Heart left ventricle (tissue), 16 donors: ENCODE data around the gene ACP2. TPM values are rescaled to one million over a fixed set of nuclear protein-coding genes. Genes with fewer than 3 reads are reported as not detected.

ENCODE experiments used
- ATAC-seq, 4 donors: fragments of 200-7000 bp; cut with Tn5 transposase; one replicate each; pipeline ENCODE4 v1.9.1; 2020 to 2022; ENCODE audit warnings: moderate library complexity in 4 of 4, mild to moderate bottlenecking in 3 of 4, moderate number of reproducible peaks in 1 of 4
- DNase-seq, 5 donors: peaks; one replicate each; pipeline ENCODE4 v3.0.0-alpha.2; 2020
- H3K27ac ChIP-seq, 12 donors: fragments of 200-600 bp; sonication (generic) in 4 of 12; one replicate each; pipeline versions ENCODE4 v1.5.0 to v1.8.0; 2016 to 2022; ENCODE audit warnings: mild to moderate bottlenecking in 2 of 12
- H3K27me3 ChIP-seq, 9 donors: fragments of 200-600 bp; sonication (generic) in 2 of 9; one replicate each; pipeline versions ENCODE4 v1.5.1 to v1.8.0; 2016 to 2022; ENCODE audit warnings: mild to moderate bottlenecking in 3 of 9
- H3K36me3 ChIP-seq, 9 donors: fragments of 200-600 bp; sonication (generic) in 2 of 9; one replicate each; pipeline versions ENCODE4 v1.5.0 to v1.8.0; 2018 to 2022; ENCODE audit warnings: mild to moderate bottlenecking in 2 of 9
- H3K4me1 ChIP-seq, 12 donors: fragments of 200-600 bp; sonication (generic) in 4 of 12; one replicate each; pipeline versions ENCODE4 v1.5.0 to v1.8.0; 2016 to 2022; ENCODE audit warnings: mild to moderate bottlenecking in 3 of 12
- H3K4me3 ChIP-seq, 12 donors: fragments of 200-600 bp; sonication (generic) in 4 of 12; one replicate each; pipeline versions ENCODE4 v1.5.0 to v1.8.0; 2017 to 2022; ENCODE audit warnings: mild to moderate bottlenecking in 9 of 12, moderate library complexity in 4 of 12
- H3K9me3 ChIP-seq, 12 donors: fragments of 200-600 bp; sonication (generic) in 4 of 12; one replicate each; pipeline versions ENCODE4 v1.5.0 to v1.8.0; 2016 to 2022; ENCODE audit warnings: mild to moderate bottlenecking in 1 of 12
- POLR2A ChIP-seq, 2 donors: fragments of 450-650 bp; IDR thresholded peaks; one replicate each; pipeline ENCODE4 v1.6.1; 2017; ENCODE audit warnings: antibody characterized with exemption in 2 of 2, mild to moderate bottlenecking in 2 of 2, moderate library complexity in 2 of 2
- WGBS, 4 donors: extraction: QIAGEN DNeasy Blood & Tissue Kit in 2 of 4; methylation state at CpG; one replicate each; pipeline versions ENCODE4 v1.1.5 to v1.1.7; 2013 to 2018; 5-methylcytosine and 5-hydroxymethylcytosine counted together
- intact Hi-C, 10 donors: fragments of 100-400 bp; cut with DNase I; formaldehyde crosslinking; loops; one replicate each; pipeline versions ENCODE4 v1.11.1 to v1.14.2; 2022
- long read RNA-seq, 3 donors: library from polyadenylated mRNA; unstranded; transcript quantifications; one replicate each; pipeline ENCODE4 v2.0.0, GENCODE V29; 2020 to 2021
- polyA plus RNA-seq, 2 donors: library from polyadenylated mRNA; stranded (reverse); fragments of 200-250 nt; gene quantifications; one replicate each; pipeline ENCODE4 v1.2.3, GENCODE V29; 2013
- total RNA-seq, 9 donors: library from RNA; depleted of rRNA in 2 of 9; stranded (reverse); fragments of >200 nt in 2 of 9; fragmentation: NEBNext Ultra II Directional in 3 of 9; extraction: Animal tissue kit (Norgen Biotek cat#: 25700) in 3 of 9; gene quantifications; one replicate each; pipeline versions ENCODE4 v1.1.0 to v1.2.4, GENCODE V29; 2016 to 2023
- TF ChIP-seq, protein P1 (sequence below), 12 donors: fragments of 200-600 bp; sonication (generic) in 4 of 12; IDR thresholded peaks; one replicate each; pipeline versions ENCODE4 v1.5.0 to v1.8.0; 2018 to 2022; ENCODE audit warnings: antibody characterized with exemption in 12 of 12, mild to moderate bottlenecking in 5 of 12
- donor health status: ischemic (EF 13 %, LVEDD 7.1; RV severe dilation, severe dysfunction).
- donor health status: healthy with polysubstance abuse.
- donor health status: DM: no; HTN: yes; CAD: no.
- donor health status: DM: no; HTN: no; CAD: no.
- donor health status: ischemic (EF 25% LVEDD 6.9; RV normal size, moderate dysfunction).
- donor health status: ischemic (EF 25% LVEDD 5.7; RV mildly dilated, moderate dysfunction).
- donor health status: healthy.
- donor health status: DM: yes; HTN: yes; CAD: no.
- donor health status: ischemic (EF 35%, LVEDD 5.7; RV mildly dilated, moderate dysfunction).
- donor health status: nonischemic (EF 11% LVEDD 7.7; RV severe dilation, severe dysfunction).
- donor health status: DM: yes; HTN: yes; CAD: no.
- donor health status: PGD.
- donor health status: ischemic (EF 29% LVEDD 5.4; RV normal size, mild dysfunction).
- donor health status: nonischemic (EF 23%, LVEDD 6.1; RV moderate dilation, normal function).

Gene ACP2, protein sequence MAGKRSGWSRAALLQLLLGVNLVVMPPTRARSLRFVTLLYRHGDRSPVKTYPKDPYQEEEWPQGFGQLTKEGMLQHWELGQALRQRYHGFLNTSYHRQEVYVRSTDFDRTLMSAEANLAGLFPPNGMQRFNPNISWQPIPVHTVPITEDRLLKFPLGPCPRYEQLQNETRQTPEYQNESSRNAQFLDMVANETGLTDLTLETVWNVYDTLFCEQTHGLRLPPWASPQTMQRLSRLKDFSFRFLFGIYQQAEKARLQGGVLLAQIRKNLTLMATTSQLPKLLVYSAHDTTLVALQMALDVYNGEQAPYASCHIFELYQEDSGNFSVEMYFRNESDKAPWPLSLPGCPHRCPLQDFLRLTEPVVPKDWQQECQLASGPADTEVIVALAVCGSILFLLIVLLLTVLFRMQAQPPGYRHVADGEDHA
- 10 to 100 TPM; 18.0 to 60.4 (median 26.6) TPM for total RNA-seq
- 10 to 100 TPM; 25.3 to 44.7 TPM for polyA plus RNA-seq
- long read RNA-seq, donor 1, transcript ACP2-201 (11 exons, 2,203 nt): major isoform, 12 of 18 reads
- long read RNA-seq, donor 1, partial matches to known transcripts: 1 of 18 reads
- long read RNA-seq, donor 1, other reads (novel, unspliced or antisense): 4 of 18 reads
- long read RNA-seq, donor 2, transcript ACP2-201 (11 exons, 2,203 nt): major isoform, 74 of 87 reads
- long read RNA-seq, donor 2, partial matches to known transcripts: 3 of 87 reads
- long read RNA-seq, donor 2, other reads (novel, unspliced or antisense): 7 of 87 reads
- long read RNA-seq, donor 3, transcript ACP2-201 (11 exons, 2,203 nt): major isoform, 9 of 18 reads
- long read RNA-seq, donor 3, partial matches to known transcripts: 4 of 18 reads
- long read RNA-seq, donor 3, other reads (novel, unspliced or antisense): 3 of 18 reads

DNA sequence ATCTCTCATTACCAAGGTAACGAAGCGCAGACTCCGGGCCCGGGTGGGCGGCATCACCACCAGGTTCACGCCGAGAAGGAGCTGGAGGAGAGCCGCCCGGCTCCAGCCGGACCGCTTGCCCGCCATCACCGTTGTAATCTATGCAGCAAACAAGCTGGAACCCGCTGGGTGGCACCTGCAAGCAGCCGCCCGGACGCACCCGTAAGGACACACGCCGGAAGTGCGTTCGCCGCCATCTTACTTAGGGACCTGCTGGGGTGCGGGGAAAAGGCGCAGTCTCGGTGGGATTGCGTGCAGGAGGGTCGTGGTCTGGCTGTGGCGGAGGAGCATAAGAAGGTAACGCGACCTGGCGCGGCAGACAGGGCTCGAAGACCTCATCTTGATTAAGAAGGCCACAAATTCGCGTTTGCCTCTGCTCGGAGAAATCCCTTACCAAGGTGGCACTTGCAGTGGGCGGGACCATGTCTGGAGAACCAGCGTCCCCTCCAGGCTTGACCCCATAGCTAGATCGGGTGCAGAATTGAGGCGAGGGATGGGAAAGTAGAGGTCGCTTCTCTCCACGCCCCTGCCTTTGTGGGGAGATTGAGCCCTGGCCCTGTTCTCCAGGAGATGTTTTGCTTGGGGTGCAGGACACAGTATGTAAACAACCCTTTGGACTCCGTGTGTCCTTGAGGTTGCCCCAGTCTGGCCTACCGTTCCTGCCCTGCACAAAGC is at the start of gene ACP2:
Gene ACP2 (minus strand): TSS at position 151 of the 714 bp plus-strand sequence. CDS start 25 bp downstream, at position 126.
- Histone ChIP-seq H3K36me3 (peaks cover 0 to 39% (median 29%) of the 10 kb centered on the region in 9 donors), H3K4me3 (peak within 1 kb of the TSS; percentile 59 to 93 (median 78)), H3K4me1 (peaks cover 2 to 51% (median 24%) of the 10 kb centered on the region in 12 donors), H3K27me3 (no peaks in the 10 kb centered on the region), H3K27ac (peak within 1 kb of the TSS; percentile 77 to 94 (median 90)), H3K9me3 (no peaks in the 10 kb centered on the region)
- TF ChIP-seq POLR2A (IDR thresholded peaks at IDR 0.05): peak in 1 of 2 donors; percentile 46
- TF ChIP-seq, protein P1, sequence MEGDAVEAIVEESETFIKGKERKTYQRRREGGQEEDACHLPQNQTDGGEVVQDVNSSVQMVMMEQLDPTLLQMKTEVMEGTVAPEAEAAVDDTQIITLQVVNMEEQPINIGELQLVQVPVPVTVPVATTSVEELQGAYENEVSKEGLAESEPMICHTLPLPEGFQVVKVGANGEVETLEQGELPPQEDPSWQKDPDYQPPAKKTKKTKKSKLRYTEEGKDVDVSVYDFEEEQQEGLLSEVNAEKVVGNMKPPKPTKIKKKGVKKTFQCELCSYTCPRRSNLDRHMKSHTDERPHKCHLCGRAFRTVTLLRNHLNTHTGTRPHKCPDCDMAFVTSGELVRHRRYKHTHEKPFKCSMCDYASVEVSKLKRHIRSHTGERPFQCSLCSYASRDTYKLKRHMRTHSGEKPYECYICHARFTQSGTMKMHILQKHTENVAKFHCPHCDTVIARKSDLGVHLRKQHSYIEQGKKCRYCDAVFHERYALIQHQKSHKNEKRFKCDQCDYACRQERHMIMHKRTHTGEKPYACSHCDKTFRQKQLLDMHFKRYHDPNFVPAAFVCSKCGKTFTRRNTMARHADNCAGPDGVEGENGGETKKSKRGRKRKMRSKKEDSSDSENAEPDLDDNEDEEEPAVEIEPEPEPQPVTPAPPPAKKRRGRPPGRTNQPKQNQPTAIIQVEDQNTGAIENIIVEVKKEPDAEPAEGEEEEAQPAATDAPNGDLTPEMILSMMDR (IDR thresholded peaks at IDR 0.05): peak in 3 of 12 donors; percentile 24 to 33 (median 32)
- ATAC-seq (peak; percentile 88 to 97 (median 96)), DNase-seq (peak; percentile 88 to 94 (median 89))
- 0 to 1% (median 0%) methylated on average over 28 to 45 of the region's 45 CpGs for WGBS, 4 donors
- intact Hi-C loops: loop anchor here in 1 of 10 donors (1.0 kb wide), 1 partner anchor 71 kb away; no protein-coding TSS in a partner anchor

DNA sequence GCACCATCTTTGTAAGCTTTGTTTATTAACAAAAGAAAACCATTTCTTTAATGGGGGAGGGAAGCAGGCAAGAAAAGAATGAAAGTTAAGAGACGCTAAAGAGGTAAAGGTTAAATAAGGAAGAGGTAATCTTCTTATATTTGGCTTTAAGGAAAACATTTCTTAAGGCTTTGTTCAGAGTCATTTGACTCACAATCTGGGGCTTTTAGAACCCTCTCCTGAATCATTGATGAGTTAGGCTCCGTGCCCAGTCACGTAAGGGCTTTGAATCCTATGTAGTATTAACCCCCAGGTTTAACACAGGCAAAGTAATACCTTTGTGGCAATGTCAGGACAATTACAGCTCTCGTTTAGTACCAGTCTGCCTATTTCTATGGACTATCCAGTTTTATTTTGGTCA is 47.4 kb upstream of the ACP2 start:
- DNase-seq: no peak
- Histone ChIP-seq H3K36me3 (peaks cover 0 to 100% (median 98%) of the 10 kb centered on the region in 9 donors), H3K27me3 (no peaks in the 10 kb centered on the region), H3K9me3 (peaks cover 0 to 20% (median 10%) of the 10 kb centered on the region in 12 donors), H3K27ac (no peak overlapping the region), H3K4me3 (no peak overlapping the region), H3K4me1 (no peaks in the 10 kb centered on the region)
- WGBS, 4 donors: 87 to 91% (median 88%) methylated on average over 4 of the region's 4 CpGs
- no peak for ATAC-seq
- TF ChIP-seq, protein P1 (IDR thresholded peaks at IDR 0.05): no peak
- TF ChIP-seq POLR2A (IDR thresholded peaks at IDR 0.05): no peak
- intact Hi-C loops: no loop called here

DNA sequence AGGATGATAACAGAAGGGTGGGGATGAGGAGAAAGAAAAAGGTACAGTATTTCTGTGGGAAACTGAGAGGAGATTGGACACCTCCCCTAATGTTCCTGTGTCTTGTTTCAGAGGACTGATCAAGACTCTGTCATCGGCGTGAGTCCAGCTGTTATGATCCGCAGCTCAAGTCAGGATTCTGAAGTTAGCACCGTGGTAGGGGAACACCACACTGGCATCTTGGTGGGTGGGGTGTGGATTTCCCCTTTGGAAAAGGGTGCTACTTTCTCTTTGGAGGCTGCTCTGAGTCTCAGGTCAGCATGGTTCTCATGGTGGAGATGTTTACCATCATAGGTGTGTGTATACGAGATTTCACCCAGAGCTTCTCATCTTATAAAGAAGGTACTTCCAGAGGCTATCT is 46.8 kb upstream of the ACP2 start:
- WGBS, 4 donors: 88 to 98% (median 97%) methylated on average over 5 of the region's 5 CpGs
- ATAC-seq (no peak), DNase-seq (no peak)
- no peak overlapping the region for H3K4me3 ChIP-seq
- H3K27ac ChIP-seq: no peak overlapping the region
- intact Hi-C loops: no loop called here
- H3K36me3 ChIP-seq: peaks cover 0 to 100% (median 99%) of the 10 kb centered on the region in 9 donors
- peaks cover 0 to 20% (median 10%) of the 10 kb centered on the region in 12 donors for H3K9me3 ChIP-seq
- TF ChIP-seq, protein P1 (IDR thresholded peaks at IDR 0.05): no peak
- no peak for TF ChIP-seq POLR2A (IDR thresholded peaks at IDR 0.05)
- H3K4me1 ChIP-seq: no peaks in the 10 kb centered on the region
- H3K27me3 ChIP-seq: no peaks in the 10 kb centered on the region
